Neural progenitor cell (in vitro differentiated cells): ENCODE measurements around the gene SLC39A7. TPM values are rescaled to one million over a fixed set of nuclear protein-coding genes. Genes with fewer than 3 reads are reported as not detected.

Experiments
- DNase-seq: peaks from one replicate; pipeline ENCODE4 v3.0.0-alpha.2; 2016; ENCODE audit warnings: low spot score
- H2AFZ ChIP-seq: fragments of 200-600 bp; sonication (generic); replicated peaks from 2 replicates; pipeline ENCODE4 v1.6.1; 2016; ENCODE audit warnings: antibody characterized with exemption
- H3F3A ChIP-seq: fragments of 200-600 bp; sonication (generic); 2 replicates; pipeline ENCODE4 v1.6.1; 2016; ENCODE audit warnings: antibody characterized with exemption, low read depth
- H3K27ac ChIP-seq: fragments of 200-600 bp; sonication (generic); 2 replicates; pipeline ENCODE4 v1.5.1; 2016; ENCODE audit warnings: mild to moderate bottlenecking
- H3K27me3 ChIP-seq: fragments of 200-600 bp; sonication (generic); 2 replicates; pipeline ENCODE4 v1.6.1; 2016; ENCODE audit warnings: mild to moderate bottlenecking, moderate library complexity
- H3K36me3 ChIP-seq: fragments of 200-600 bp; sonication (generic); 2 replicates; pipeline ENCODE4 v1.5.1; 2016
- H3K4me1 ChIP-seq: fragments of 200-600 bp; sonication (generic); 2 replicates; pipeline ENCODE4 v1.6.1; 2016; ENCODE audit warnings: mixed run types
- H3K4me2 ChIP-seq: fragments of 200-600 bp; sonication (generic); 2 replicates; pipeline ENCODE4 v1.6.1; 2016
- H3K4me3 ChIP-seq: fragments of 200-600 bp; sonication (generic); 2 replicates; pipeline ENCODE4 v1.5.1; 2016
- H3K79me2 ChIP-seq: fragments of 200-600 bp; sonication (generic); 2 replicates; pipeline ENCODE4 v1.6.1; 2016; ENCODE audit warnings: low read depth
- H3K9ac ChIP-seq: fragments of 200-600 bp; sonication (generic); 2 replicates; pipeline ENCODE4 v1.6.1; 2016
- H3K9me3 ChIP-seq: fragments of 200-600 bp; sonication (generic); 2 replicates; pipeline ENCODE4 v1.5.1; 2016; ENCODE audit warnings: low read depth
- H4K20me1 ChIP-seq: fragments of 200-600 bp; sonication (generic); 2 replicates; pipeline ENCODE4 v1.6.1; 2016; ENCODE audit warnings: low read depth
- H3K27ac Mint-ChIP-seq: 3 replicates; pipeline ENCODE4 v1.8.0; 2021; ENCODE audit warnings: mixed read lengths
- H3K27me3 Mint-ChIP-seq: 2 replicates; pipeline ENCODE4 v1.8.0; 2022; ENCODE audit warnings: low read depth, mild to moderate bottlenecking, inconsistent platforms, moderate library complexity, mixed read lengths; ENCODE audit not compliant: insufficient read depth
- H3K36me3 Mint-ChIP-seq: 3 replicates; pipeline ENCODE4 v1.8.0; 2021; ENCODE audit warnings: mixed read lengths
- H3K4me1 Mint-ChIP-seq: 3 replicates; pipeline ENCODE4 v1.8.0; 2021; ENCODE audit warnings: mixed read lengths
- H3K4me3 Mint-ChIP-seq: 3 replicates; pipeline ENCODE4 v1.8.0; 2021; ENCODE audit warnings: mild to moderate bottlenecking, moderate library complexity, mixed read lengths
- H3K9me3 Mint-ChIP-seq: 3 replicates; pipeline ENCODE4 v1.8.0; 2020; ENCODE audit warnings: mixed read lengths
- CTCF ChIP-seq: fragments of 200-600 bp; sonication (generic); IDR thresholded peaks from 2 replicates; pipeline ENCODE4 v1.5.1; 2017; ENCODE audit warnings: antibody characterized with exemption, mild to moderate bottlenecking
- EZH2 ChIP-seq: fragments of 200-600 bp; sonication (generic); IDR thresholded peaks from 2 replicates; pipeline ENCODE4 v1.6.1; 2017; ENCODE audit warnings: antibody characterized with exemption, mild to moderate bottlenecking, moderate library complexity
- EZH2phosphoT487 ChIP-seq: fragments of 200-600 bp; sonication (generic); IDR thresholded peaks from 2 replicates; pipeline ENCODE4 v1.6.1; 2017; ENCODE audit warnings: antibody characterized with exemption
- total RNA-seq: library from RNA; depleted of rRNA; stranded (reverse); fragments of >200 nt; gene quantifications from 2 replicates; pipeline ENCODE4 v1.2.3, GENCODE V29; 2015; ENCODE audit warnings: low replicate concordance

Gene SLC39A7
- total RNA-seq, 1 donor from 2014 or later = 40.8 TPM

- H3K27ac Mint-ChIP-seq = peak overlapping the region; percentile 57
- H3K4me2 ChIP-seq = no peak overlapping the region
Measured at GRCh38 chr6:33164665-33165373, 35.8 kb upstream of the SLC39A7 start.

GRCh38 chr6:33165581-33166258, 34.9 kb upstream of the SLC39A7 start:
- H3K4me3 Mint-ChIP-seq = no peak overlapping the region
- DNase-seq = no peak
- Histone ChIP-seq H3K9me3 (no peaks in the 10 kb centered on the region), H3K4me3 (no peak overlapping the region), H3K79me2 (no peaks in the 10 kb centered on the region), H3F3A (no peaks in the 10 kb centered on the region), H3K4me2 (no peak overlapping the region), H4K20me1 (no peaks in the 10 kb centered on the region), H3K27me3 (peaks cover 17% of the 10 kb centered on the region), H3K27ac (no peak overlapping the region), H3K9ac (no peak overlapping the region), H3K36me3 (no peaks in the 10 kb centered on the region), H2AFZ (no peak overlapping the region), H3K4me1 (no peaks in the 10 kb centered on the region)
- no peaks in the 10 kb centered on the region for H3K9me3 Mint-ChIP-seq
- no peaks in the 10 kb centered on the region for H3K36me3 Mint-ChIP-seq
- TF ChIP-seq EZH2 (no peak), CTCF (no peak), EZH2phosphoT487 (no peak)
- no peak overlapping the region for H3K27ac Mint-ChIP-seq
- H3K27me3 Mint-ChIP-seq = peaks cover 12% of the 10 kb centered on the region
- peaks cover 16% of the 10 kb centered on the region for H3K4me1 Mint-ChIP-seq

More at GRCh38 chr6:33164665-33165373, 35.8 kb upstream of the SLC39A7 start:
- no peaks in the 10 kb centered on the region for H3K9me3 ChIP-seq
- H3K79me2 ChIP-seq = no peaks in the 10 kb centered on the region
- no peaks in the 10 kb centered on the region for H4K20me1 ChIP-seq
- H3K9ac ChIP-seq = no peak overlapping the region
- TF ChIP-seq CTCF = no peak
- TF ChIP-seq EZH2phosphoT487 = no peak
- TF ChIP-seq EZH2 = no peak
- H3K36me3 ChIP-seq = no peaks in the 10 kb centered on the region
- no peak overlapping the region for H2AFZ ChIP-seq
- peaks cover 16% of the 10 kb centered on the region for H3K4me1 Mint-ChIP-seq
- H3K4me3 Mint-ChIP-seq = no peak overlapping the region
- no peaks in the 10 kb centered on the region for H3F3A ChIP-seq
- no peak overlapping the region for H3K27ac ChIP-seq
- no peaks in the 10 kb centered on the region for H3K36me3 Mint-ChIP-seq
- no peak for DNase-seq
- peaks cover 12% of the 10 kb centered on the region for H3K27me3 Mint-ChIP-seq
- H3K9me3 Mint-ChIP-seq = no peaks in the 10 kb centered on the region
- no peak overlapping the region for H3K4me3 ChIP-seq
- peaks cover 18% of the 10 kb centered on the region for H3K27me3 ChIP-seq
- H3K4me1 ChIP-seq = no peaks in the 10 kb centered on the region

GRCh38 chr6:33166363-33166762, 34.3 kb upstream of the SLC39A7 start:
- no peak overlapping the region for H3K4me3 ChIP-seq
- H3K27ac ChIP-seq = no peak overlapping the region
- Mint-ChIP-seq H3K9me3 (no peaks in the 10 kb centered on the region), H3K36me3 (no peaks in the 10 kb centered on the region), H3K4me3 (no peak overlapping the region), H3K4me1 (peaks cover 10% of the 10 kb centered on the region), H3K27me3 (peaks cover 12% of the 10 kb centered on the region), H3K27ac (no peak overlapping the region)
- H3F3A ChIP-seq = no peaks in the 10 kb centered on the region
- H3K4me1 ChIP-seq = no peaks in the 10 kb centered on the region
- no peaks in the 10 kb centered on the region for H3K9me3 ChIP-seq
- H3K36me3 ChIP-seq = no peaks in the 10 kb centered on the region
- H3K4me2 ChIP-seq = no peak overlapping the region
- H3K9ac ChIP-seq = no peak overlapping the region
- peaks cover 12% of the 10 kb centered on the region for H3K27me3 ChIP-seq
- no peak for TF ChIP-seq CTCF
- no peak for TF ChIP-seq EZH2phosphoT487
- no peak for TF ChIP-seq EZH2
- H2AFZ ChIP-seq = no peak overlapping the region
- H3K79me2 ChIP-seq = no peaks in the 10 kb centered on the region
- no peak for DNase-seq
- H4K20me1 ChIP-seq = no peaks in the 10 kb centered on the region
